ENCODE results near the gene CEL.

DNA sequence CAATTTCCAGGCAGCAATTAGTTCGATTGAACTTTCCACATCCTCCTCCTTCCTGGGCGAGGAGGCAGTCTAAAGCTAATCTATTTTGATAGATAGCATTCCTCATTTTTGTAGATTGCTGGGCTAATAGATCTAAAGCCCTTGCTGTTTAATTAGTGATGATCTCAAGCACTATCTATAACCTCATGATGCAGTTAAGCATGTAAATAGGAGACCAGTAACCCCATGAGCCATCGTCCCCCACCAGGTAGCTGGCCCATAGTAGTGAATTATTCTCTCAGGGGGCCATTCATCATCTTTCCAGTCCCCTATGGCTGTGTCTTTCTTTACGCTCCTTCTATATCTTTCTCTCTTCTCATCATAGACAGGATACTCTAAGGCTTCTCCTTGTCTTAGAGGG is 14.9 kb downstream of the CEL start:
- TF ChIP-seq, protein P1, sequence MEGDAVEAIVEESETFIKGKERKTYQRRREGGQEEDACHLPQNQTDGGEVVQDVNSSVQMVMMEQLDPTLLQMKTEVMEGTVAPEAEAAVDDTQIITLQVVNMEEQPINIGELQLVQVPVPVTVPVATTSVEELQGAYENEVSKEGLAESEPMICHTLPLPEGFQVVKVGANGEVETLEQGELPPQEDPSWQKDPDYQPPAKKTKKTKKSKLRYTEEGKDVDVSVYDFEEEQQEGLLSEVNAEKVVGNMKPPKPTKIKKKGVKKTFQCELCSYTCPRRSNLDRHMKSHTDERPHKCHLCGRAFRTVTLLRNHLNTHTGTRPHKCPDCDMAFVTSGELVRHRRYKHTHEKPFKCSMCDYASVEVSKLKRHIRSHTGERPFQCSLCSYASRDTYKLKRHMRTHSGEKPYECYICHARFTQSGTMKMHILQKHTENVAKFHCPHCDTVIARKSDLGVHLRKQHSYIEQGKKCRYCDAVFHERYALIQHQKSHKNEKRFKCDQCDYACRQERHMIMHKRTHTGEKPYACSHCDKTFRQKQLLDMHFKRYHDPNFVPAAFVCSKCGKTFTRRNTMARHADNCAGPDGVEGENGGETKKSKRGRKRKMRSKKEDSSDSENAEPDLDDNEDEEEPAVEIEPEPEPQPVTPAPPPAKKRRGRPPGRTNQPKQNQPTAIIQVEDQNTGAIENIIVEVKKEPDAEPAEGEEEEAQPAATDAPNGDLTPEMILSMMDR (IDR thresholded peaks at IDR 0.05), result no peak
- TF ChIP-seq POLR2A (IDR thresholded peaks at IDR 0.05), result no peak
